GM19324 (cell line): ENCODE results near the gene RGS16.

Experiments
- ATAC-seq: cut with Tn5 transposase; IDR thresholded peaks from one replicate; pipeline ENCODE4 v1.9.1; 2021; ENCODE audit warnings: mild to moderate bottlenecking, moderate library complexity; ENCODE audit not compliant: unreplicated experiment, low FRiP score

RGS16 gene

DNA sequence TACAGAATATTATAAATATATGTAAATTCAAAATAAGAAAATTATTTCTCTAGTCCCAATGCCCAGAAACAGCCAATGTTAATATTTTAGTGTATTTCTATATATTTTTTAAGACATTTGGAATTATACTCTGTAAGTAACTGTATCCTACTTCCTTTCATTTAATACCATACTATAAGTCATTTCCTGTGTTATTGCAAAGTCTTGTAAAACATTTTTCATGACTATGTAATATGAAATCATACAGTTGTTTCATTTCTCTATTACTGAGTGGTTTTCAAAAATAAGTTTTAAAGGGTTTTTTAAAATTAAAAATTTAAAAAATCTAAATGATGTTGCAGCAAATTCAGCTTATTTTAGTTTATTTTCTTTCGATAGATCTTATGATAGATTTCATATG is 17.1 kb downstream of the RGS16 start:
- ATAC-seq: no peak

DNA sequence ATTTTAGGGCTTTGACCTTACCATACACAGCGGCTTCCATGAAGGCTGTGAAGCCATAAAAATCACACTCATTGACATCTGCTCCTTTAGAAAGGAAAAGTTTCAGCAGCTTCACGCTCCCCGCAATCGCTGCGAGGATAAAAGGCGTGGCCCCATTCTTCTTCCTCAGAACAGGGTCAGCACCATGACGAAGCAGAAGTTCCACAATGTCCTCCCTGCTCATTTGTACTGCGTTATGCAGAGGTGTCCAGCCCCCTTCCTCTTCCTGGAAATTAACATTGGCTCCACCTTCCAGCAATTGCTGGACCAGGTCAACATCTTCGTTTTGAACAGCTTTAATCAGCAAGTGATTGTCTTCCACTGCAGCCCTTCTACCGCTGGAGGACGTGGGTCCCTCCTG is 17.8 kb downstream of the RGS16 start:
- ATAC-seq: no peak

DNA sequence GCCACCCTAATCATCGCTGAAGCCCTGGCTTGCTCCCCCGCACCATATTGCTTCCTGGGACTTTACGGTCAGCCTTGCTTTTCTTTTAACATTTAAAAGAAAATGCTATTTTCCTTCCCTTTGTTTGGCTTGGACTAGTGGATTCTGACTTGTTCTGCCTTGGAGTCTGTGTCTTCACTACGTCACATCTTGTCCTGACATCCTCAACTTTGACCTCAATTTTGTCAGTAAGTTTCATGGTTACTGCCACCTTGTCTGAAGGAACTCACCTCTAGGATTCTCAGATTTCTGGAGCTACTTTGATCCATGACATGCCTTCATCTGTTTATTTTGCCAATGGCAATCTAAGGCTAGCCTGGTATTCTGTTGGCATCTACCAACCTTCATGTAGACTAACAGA is 19.4 kb downstream of the RGS16 start:
- no peak for ATAC-seq

DNA sequence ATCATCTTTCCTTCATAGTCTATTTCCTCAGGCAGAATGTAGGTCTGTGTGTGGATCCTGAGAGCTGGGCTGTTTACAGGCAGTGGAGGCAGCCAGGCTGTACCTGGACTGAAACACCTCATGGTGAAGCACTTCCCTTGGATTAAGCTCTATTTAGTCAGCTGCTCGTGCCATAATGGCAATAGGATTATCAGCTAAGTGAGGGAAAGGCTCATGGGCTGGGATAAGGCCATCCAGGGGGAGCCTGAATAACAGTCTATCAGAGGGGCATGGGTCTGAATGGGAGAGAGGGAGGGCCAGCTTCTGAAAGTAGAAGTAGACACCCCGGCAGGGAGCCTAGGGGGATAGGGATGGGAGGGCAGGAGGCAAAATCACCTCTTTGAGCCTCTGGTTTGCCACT is 23.5 kb downstream of the RGS16 start:
- no peak for ATAC-seq

DNA sequence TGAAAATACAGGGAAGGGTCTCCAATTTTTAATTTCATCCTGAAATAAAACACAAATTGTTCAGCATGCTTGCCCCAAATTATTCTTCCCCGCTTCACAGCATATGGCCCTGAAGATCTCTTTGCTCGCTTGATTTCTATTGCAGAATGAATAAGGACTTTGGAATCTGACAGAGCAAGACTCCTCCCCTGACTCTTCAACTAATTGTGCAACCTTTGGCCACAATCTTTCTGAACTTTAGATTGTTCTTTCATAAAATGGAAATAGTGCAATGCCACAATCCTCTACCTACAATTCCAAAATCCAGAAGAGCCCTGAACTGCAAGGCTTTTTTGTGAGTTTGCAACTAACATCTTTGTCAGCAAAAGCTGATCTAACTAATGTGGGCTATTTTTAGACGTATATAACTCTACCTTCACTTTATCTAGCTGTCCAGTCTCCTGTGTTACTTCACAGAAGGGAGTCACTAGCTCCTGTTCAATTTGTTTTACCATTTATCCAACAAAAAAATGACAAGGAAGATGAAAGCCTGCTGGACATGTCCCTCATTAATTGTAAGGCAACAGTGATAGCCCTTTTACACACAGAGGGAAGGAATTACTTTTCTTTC is 28.5 kb downstream of the RGS16 start:
- ATAC-seq: no peak

DNA sequence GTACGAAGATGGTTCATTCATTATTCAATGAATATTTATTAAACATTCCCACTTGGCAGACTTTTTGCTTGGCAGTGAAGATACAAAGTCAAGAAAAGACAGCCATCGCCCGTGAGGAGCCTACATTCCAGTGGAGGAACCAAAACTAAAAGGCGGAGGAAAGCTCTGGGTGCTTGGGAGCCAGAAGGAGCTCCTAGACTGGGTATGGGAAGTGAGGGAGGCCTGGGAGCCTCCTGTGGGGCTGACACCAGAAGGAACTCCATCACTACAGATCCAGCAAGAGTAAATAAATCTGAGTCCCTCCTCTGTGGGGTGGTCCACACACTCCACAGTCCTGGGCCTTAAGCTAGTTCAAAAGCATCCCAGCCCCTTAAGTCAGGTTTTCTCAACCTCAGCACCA is 30.0 kb downstream of the RGS16 start:
- ATAC-seq: no peak

DNA sequence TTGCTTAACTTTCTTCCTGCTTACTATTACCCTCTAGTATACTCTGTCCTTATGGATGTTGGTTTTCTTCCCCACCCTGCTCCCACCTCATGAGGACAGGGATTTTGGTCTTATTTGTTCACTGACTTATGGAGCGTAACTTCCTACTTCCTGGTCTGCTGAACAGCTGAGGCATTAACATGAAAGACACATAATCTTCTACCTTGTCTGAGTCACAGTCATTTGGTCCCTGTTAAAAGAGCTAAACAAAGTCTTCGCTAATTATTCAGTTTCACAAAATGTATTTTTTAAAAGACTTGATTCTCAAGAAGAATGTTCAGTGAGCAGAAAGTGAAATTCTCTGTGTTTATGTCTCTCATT is 33.6 kb downstream of the RGS16 start:
- ATAC-seq: no peak

DNA sequence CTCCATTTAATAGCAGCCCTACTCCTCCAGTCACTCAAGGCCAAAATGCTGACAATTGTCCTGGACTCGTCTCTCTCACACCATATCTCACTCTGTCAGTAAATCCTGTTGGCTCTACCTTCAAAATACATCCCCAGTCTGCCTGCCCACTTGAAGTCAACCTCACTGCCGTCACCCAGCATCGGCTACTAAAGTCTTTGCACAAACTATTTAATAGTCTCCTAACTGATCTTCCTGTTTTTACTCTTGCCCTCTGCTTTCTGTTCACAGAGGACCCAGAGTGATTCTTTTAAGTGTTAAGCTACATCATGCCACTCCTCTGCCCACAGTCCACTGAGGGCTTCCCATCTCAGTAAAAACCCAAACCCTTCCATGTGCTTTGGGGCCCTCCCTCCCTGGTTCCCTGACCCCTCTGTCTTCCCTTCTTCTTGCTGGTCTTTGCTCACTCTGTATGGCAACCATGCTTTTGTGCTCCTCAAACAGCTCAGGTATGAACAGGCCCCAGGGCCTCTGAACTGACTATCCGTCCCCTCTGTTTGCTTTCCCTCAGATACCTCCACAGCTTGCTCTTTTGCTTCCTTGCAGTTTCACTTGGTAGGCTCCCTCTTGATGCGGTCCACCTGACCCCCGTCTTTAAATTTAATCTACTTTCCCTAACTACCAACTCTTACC is 34.1 kb downstream of the RGS16 start:
- ATAC-seq: no peak

DNA sequence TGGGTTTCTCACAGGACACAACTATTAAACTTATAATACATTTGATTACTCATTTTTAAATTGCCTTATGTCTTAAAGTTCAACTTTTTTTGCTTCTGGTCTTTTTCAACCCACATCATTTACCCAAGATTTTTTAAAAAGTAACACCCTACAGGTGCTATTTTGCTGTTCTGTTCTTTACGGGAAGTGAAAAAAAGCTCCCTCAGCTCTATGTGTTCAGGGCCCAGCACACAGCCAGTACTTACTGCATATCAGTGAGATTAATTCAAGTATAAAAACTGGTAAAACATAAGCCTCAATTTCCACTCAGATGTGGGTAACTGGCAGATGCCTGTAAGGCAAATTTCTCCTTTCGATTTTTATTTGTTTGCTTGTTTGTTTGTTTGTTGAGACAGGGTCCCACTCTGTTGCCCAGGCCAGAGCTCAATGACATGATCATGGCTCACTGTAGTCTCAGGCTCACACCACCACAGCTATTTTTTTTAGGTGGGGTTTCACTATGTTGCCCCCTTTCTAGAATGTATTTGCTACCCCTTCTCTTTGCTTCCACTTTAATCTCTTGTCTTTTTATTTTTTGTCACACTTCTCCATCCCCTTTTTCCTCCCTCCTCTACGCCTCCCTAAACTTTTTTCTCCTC is 35.4 kb downstream of the RGS16 start:
- no peak for ATAC-seq

DNA sequence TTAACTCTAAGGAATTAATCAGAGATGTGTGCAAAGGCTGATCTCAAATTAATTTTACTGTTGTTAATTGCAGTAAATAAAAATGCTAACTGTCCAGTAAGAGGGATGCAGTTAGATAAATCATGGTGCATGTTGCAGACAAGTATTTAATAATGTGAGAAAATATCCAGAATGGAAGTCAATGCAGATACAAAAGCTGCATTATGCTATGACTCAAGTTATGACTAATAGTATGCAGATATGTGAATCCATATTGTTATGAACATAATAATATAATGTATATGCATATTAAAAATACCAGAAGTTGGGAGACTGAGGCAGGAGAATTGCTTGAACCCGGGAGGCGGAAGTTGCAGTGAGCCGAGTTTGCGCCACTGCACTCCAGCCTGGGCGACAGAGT is 36.6 kb downstream of the RGS16 start:
- no peak for ATAC-seq

DNA sequence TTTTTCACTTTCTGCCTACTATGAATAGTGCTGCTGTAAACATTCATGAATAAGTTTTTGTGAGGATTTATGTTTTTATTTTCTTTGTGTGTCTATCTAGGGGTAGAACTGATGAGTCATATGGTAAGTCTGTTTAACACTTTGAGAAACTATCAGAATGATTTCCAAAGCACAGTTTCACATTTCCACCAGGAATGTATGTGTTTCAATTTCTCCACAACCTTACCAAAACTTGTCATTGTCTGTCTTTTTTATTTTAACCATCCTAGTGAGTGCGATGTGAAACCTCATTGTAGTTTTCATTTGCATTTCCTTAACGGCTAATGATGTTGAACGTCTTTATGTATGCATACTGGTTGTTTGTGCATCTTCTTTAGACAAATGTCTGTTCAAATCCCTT is 38.7 kb downstream of the RGS16 start:
- ATAC-seq: no peak

DNA sequence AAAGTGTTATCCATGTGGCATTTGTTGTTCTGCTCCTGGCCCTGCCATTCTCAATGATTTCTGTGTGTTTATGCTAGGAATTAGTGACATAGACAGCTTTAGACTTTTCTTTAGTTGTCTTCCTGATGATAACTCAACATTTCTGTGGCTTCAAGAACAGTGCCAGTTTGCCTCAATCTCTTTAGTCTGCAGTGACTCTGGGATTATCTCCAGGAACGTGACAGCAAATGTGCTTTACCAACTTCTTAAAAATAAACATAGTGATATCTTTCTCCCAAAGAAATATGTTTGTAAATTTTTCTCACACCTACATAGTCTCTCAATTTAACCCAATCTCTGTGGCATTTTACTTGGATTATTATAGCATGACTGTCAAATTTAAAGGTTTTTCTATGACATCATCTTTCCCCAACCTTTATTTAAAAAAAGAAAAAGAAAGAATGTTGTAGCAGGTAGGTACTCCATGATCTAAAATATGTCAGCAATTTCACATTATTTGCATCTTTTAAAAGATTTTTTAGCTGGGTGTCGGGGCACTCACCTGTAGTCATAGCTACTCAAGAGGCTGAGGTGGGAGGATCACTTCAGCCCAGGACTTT is 39.7 kb downstream of the RGS16 start:
- ATAC-seq: no peak

DNA sequence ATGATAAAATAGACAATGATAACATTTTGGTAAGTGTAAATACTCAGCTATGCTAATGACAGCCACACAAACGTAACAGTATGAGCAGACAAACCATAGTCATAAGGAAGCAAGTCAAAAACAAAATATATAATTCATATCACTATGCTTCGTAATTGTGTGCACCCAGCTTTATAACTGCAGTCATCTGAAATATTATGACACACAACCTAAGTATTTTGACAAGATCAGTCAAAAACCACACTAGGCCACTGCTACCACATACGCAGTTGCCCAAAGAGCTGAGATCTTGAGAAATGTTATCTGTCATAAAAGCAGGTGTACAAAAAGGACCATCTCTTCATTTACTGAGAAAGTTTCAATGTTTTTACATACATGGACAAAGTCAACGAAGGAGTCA is 41.1 kb downstream of the RGS16 start:
- no peak for ATAC-seq

DNA sequence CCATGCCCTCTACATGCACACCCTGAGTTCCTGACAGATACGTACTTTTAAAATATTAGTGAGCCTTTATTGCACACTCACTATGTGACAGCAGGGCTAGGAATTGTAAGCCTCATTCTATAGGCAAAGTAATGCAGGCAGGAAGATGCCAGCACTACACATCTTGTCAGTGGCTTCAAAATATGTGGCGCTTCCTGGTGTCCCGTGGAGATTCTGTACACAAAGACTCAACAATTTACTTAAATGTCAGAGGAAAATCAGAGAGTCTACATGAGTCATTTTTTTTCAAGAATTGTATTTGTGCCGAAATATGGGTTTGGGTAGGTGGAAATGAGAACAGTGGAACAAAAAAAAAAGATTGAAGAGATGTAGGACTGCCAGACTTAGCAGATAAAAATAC is 42.7 kb downstream of the RGS16 start:
- ATAC-seq: no peak

DNA sequence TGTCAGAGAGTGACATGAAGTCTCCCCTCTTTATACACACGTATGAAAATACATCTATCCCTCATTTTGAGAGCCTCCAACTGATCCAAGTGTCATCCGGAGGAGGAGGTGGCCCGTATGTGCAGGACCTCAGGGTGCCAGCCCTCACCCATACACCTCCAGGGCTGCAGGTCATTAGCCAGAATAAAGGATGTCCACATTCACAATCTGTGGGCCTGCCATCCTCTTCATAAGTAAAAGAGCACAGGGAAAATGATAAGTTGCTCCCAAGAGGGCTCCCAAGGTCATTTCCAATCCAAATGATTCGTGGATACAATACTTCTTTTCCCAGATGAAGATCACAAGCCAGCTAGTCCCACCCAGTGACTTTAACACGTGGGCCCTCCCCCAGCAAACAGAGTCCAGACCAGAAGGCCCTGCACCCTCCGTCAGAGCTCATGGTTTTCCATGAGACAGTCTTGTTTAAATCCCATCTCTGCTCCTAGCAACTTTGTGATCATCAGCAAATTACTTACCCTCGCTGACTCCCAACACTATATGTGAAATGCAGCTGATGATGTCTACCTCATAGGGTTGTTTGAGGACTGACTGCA is 43.7 kb downstream of the RGS16 start:
- ATAC-seq: no peak

DNA sequence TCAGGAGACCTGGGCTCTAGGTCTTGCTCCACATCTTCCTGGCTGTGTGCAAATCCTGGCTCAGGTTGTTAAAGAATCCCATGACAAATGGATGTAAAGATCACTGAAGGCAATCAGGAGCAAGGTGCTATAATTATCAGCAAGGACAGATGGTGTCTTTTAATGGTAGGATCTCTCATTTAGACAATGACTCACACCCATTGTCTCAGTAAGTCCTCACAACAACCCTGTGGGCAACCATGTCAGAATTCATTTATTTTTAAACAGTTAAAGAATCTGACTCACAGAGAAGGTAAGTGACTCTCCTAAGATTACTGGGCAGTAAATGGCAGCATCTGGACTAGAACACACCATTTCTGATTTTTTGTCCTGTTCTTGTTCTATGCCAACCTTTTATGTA is 47.9 kb downstream of the RGS16 start:
- no peak for ATAC-seq

DNA sequence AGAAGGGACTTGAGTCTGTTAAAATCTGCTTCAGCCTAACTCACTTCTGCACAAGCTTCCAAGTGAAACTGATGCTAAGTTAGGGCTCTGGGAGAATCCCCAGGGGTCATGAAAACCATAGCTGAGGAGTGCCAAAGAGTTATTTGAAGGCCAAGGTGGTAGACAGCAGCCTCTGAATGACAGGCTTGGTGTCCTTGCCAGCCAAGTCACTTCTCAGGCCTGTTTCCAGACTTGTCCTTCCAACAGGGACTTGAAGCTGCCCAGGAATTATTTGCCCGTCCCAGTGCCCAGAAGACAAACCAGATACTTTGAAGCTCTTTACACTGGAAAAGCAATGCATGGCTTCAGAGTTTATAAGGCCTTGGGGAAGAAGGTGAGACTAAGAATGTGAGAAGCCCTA is 48.7 kb downstream of the RGS16 start:
- ATAC-seq: no peak

DNA sequence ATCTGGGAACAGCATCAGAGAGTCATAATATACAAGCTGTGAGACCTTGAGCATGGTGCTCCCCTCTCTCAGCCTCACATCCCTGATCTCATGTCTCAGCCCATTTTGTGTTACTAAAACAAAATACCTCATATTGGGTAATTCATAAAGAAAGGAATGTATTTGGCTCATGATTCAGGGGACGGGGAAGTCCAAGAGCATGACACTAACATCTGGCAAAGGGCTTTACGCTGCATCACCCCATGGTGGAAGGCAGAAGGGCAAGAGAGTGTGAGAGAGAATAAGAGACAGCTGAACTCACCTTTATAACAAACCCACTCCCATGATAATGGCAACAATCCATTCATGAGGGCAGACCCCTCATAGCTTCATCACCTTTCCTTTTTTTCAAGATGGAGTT is 51.7 kb downstream of the RGS16 start:
- ATAC-seq: no peak

DNA sequence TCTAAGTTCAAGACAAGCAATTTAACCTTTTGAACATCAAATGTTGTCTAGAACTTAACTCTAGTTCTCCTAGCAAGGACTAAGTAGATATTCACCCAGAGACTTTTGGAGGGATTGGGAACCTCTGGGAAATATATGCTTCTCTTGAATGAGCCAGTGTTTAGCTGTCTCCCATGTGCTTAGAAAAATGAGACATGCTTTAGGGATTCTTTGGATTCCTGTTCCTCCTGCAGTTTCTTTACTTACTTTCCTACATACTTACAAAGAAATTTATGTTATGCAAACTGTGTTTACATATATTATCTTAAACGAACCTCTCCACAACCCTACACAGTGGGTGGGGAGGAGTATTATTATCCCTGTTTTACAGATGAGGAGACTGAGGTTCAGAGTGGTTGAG is 54.4 kb downstream of the RGS16 start:
- ATAC-seq: no peak

DNA sequence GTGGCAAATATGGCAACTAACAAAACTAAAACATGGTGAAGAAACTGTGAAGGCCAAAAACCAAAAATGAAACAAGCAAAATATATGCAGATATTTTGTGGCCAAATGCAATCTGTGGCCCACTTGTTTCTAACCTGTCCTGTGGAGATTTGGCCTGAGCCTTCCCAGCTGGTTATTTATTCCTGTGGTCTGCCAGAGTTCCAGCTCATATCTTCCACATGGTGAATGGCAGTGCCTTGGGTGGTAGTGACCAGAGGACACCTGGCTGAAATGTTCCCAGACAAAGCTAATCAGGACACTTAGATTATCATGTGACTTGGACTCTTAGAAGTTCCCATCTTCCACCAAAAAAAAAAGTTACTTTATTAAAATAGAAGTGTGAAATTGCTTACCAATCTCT is 54.8 kb downstream of the RGS16 start:
- no peak for ATAC-seq
